Endothelial cell of umbilical vein (primary cell): Measurements from ENCODE around the gene RMRP.

ENCODE experiments used
- CTCF ChIP-seq, 2 donors: IDR thresholded peaks; 1 replicate in 1 of 2; 2 replicates in 1 of 2; pipeline ENCODE4 v1.5.1; 2011; ENCODE audit warnings: low read length in 2 of 2, mild to moderate bottlenecking in 2 of 2, moderate library complexity in 2 of 2, control low read depth in 1 of 2, inconsistent platforms in 1 of 2, low read depth in 1 of 2; ENCODE audit not compliant: insufficient read depth in 1 of 2; ENCODE audit errors: extremely low read depth in 1 of 2
- EZH2 ChIP-seq: IDR thresholded peaks from 2 replicates; pipeline ENCODE4 v1.6.1; 2012; ENCODE audit warnings: borderline replicate concordance, low read depth, mild to moderate bottlenecking, moderate library complexity, low read length, inconsistent platforms; ENCODE audit not compliant: severe bottlenecking
- JUN ChIP-seq: IDR thresholded peaks from 2 replicates; pipeline ENCODE4 v1.6.1; 2011; ENCODE audit warnings: borderline replicate concordance, low read depth; ENCODE audit not compliant: insufficient read length, insufficient read depth
- MAX ChIP-seq: IDR thresholded peaks from 2 replicates; pipeline ENCODE4 v1.6.1; 2011; ENCODE audit not compliant: insufficient read depth, insufficient read length
- MYC ChIP-seq: IDR thresholded peaks from one replicate; pipeline ENCODE4 v1.6.1; 2011; ENCODE audit warnings: mild to moderate bottlenecking, low read depth, low read length
- POLR2A ChIP-seq: IDR thresholded peaks from 2 replicates; pipeline ENCODE4 v1.6.1; 2012; ENCODE audit warnings: low read depth, mild to moderate bottlenecking, control low read depth, low read length
- POLR2AphosphoS5 ChIP-seq: IDR thresholded peaks from 2 replicates; pipeline ENCODE4 v1.6.1; 2012; ENCODE audit warnings: low read depth, mild to moderate bottlenecking, control low read depth, low read length, moderate library complexity; ENCODE audit not compliant: insufficient read depth

GRCh38 chr9:35653611-35654010 is 4.2 kb downstream of the RMRP start:
- no peak for TF ChIP-seq POLR2A
- TF ChIP-seq CTCF (IDR thresholded peaks at IDR 0.05; ENCODE audit: extremely low read depth in 1 of 2, insufficient read depth in 1 of 2, low read depth in 1 of 2, low read length in 2 of 2), result no peak
- no peak for TF ChIP-seq EZH2
- TF ChIP-seq POLR2AphosphoS5, result no peak
- no peak for TF ChIP-seq MAX
- TF ChIP-seq MYC, result no peak
- no peak for TF ChIP-seq JUN
